A549 treated with CORT108297 at 1 μM for 4 hours (cell line): ENCODE measurements around the gene KCNA3. TPM values are rescaled to one million over a fixed set of nuclear protein-coding genes. Genes with fewer than 3 reads are reported as not detected.

Experiments used
- total RNA-seq: library from RNA; stranded (reverse); fragments of 200-300 nt; extraction: Qiagen RNA extraction; gene quantifications from 5 replicates; pipeline ENCODE4 v1.2.3, GENCODE V29; 2022

The KCNA3 gene
- not detected in 5 replicates for total RNA-seq

GRCh38 chr1:110674337-110675059 lies at the start of gene KCNA3:
Gene KCNA3 (minus strand): TSS chr1:110674940. CDS start chr1:110674809, 131 bp downstream.

Other genes with a start within 250 kb of the KCNA3 start
- gene PROK1, start 223.8 kb downstream of the KCNA3 start, total RNA-seq: not detected in 5 replicates
- gene KCNA10, start 155.8 kb downstream of the KCNA3 start, total RNA-seq: not detected in 5 replicates
- gene KCNA2, start 68.6 kb downstream of the KCNA3 start, total RNA-seq: 0.02 to 0.13 TPM (median 0.02 TPM) in 5 replicates
- not detected in 5 replicates for gene CD53, start 198.2 kb upstream of the KCNA3 start, total RNA-seq